GM12878 (cell line): ENCODE data around the gene AQP5. TPM values are rescaled to one million over a fixed set of nuclear protein-coding genes. Genes with fewer than 3 reads are reported as not detected.

Source experiments
- ATAC-seq: fragments of 200-7000 bp; cut with Tn5 transposase; 3 replicates; pipeline ENCODE4 v1.9.1; 2020; ENCODE audit warnings: mild to moderate bottlenecking, moderate library complexity
- BruUV-seq: library from RNA; stranded (reverse); fragments of 400-500 nt; replicated peaks from 2 replicates; lab custom pipeline; 2021; lab: Mats Ljungman, UMichigan
- CTCF ChIA-PET: fragments of 300-600 bp; sonication (Branson Sonifier 250); formaldehyde crosslinking; extraction: SDS; loops from one replicate; lab custom pipeline; 2021; ENCODE audit warnings: inconsistent platforms; lab: Yijun Ruan, JAX
- POLR2A ChIA-PET: fragments of 350-600 bp; formaldehyde crosslinking; extraction: SDS; loops from one replicate; lab custom pipeline; 2021; ENCODE audit warnings: inconsistent platforms; lab: Charles Lee
- RAD21 ChIA-PET: fragments of 300-600 bp; sonication (Branson Sonifier 250); formaldehyde crosslinking; loops from one replicate; lab custom pipeline; 2023; ENCODE audit warnings: antibody characterized with exemption; ENCODE audit not compliant: unreplicated experiment; lab: Charles Lee
- SMC1A ChIA-PET: fragments of 300-600 bp; sonication (Branson Sonifier 250); formaldehyde crosslinking; loops from one replicate; lab custom pipeline; 2023; ENCODE audit not compliant: unreplicated experiment, uncharacterized antibody; lab: Charles Lee
- DNase-seq: peaks from one replicate; pipeline ENCODE4 v3.0.0-alpha.2; 2011; ENCODE audit warnings: low read depth, low spot score
- FAIRE-seq: peaks from 3 replicates; lab custom pipeline; 2011; peaks lifted over from hg19 to GRCh38; lab: Jason Lieb, UNC
- H2AFZ ChIP-seq: 2 replicates; pipeline ENCODE4 v1.6.0; 2011; ENCODE audit warnings: low read depth, low read length, control low read depth; ENCODE audit not compliant: control insufficient read depth
- H3K27ac ChIP-seq: 2 replicates; pipeline ENCODE4 v1.5.1; 2011; ENCODE audit warnings: control low read depth; ENCODE audit not compliant: control insufficient read depth, insufficient read depth
- H3K27me3 ChIP-seq, 2 experiments: replicated peaks in 1 of 2; 2 replicates each; pipeline versions ENCODE4 v1.6.0 to v1.6.1; 2011; ENCODE audit warnings: low read length in 1 of 2; ENCODE audit not compliant: control insufficient read depth in 2 of 2, insufficient read depth in 2 of 2
- H3K36me3 ChIP-seq, 2 experiments: 2 replicates each; pipeline ENCODE4 v1.5.1; 2011; ENCODE audit warnings: low read length in 1 of 2; ENCODE audit not compliant: control insufficient read depth in 2 of 2, insufficient read depth in 2 of 2
- H3K4me1 ChIP-seq: 2 replicates; pipeline ENCODE4 v1.6.1; 2011; ENCODE audit warnings: mild to moderate bottlenecking, low read length, moderate library complexity, mixed read lengths; ENCODE audit not compliant: control insufficient read depth, insufficient read depth
- H3K4me2 ChIP-seq: 2 replicates; pipeline ENCODE4 v1.6.0; 2011; ENCODE audit warnings: control low read depth; ENCODE audit not compliant: control insufficient read depth, insufficient read depth
- H3K4me3 ChIP-seq: fragments of 200-600 bp; sonication (generic); 2 replicates; pipeline ENCODE4 v1.5.1; 2016
- H3K79me2 ChIP-seq: 2 replicates; pipeline ENCODE4 v1.6.0; 2011; ENCODE audit warnings: low read length; ENCODE audit not compliant: control insufficient read depth, insufficient read depth
- H3K9ac ChIP-seq: 2 replicates; pipeline ENCODE4 v1.8.0; 2011; ENCODE audit warnings: low read length, control low read depth, mixed read lengths; ENCODE audit not compliant: control insufficient read depth, insufficient read depth
- H3K9me3 ChIP-seq: replicated peaks from 3 replicates; pipeline ENCODE4 v1.5.1; 2011; ENCODE audit warnings: mild to moderate bottlenecking, low read length; ENCODE audit not compliant: control insufficient read depth, insufficient read depth
- H4K20me1 ChIP-seq: 2 replicates; pipeline ENCODE4 v1.6.0; 2011; ENCODE audit not compliant: control insufficient read depth, insufficient read depth
- CBFB ChIP-seq: IDR thresholded peaks from 2 replicates; pipeline ENCODE4 v1.6.1; 2016; ENCODE audit warnings: antibody characterized with exemption, low read depth
- CREM ChIP-seq: IDR thresholded peaks from 2 replicates; pipeline ENCODE4 v1.6.1; 2014; ENCODE audit warnings: antibody characterized with exemption, low read depth
- EED ChIP-seq: sonication (generic); IDR thresholded peaks from 2 replicates; pipeline ENCODE4 v1.6.1; 2016; ENCODE audit warnings: antibody characterized with exemption, low read depth
- FOXK2 ChIP-seq: fragments of 450-650 bp; IDR thresholded peaks from 2 replicates; pipeline ENCODE4 v1.6.1; 2017; ENCODE audit warnings: mild to moderate bottlenecking, moderate library complexity
- HCFC1 ChIP-seq: fragments of 150-350 bp; IDR thresholded peaks from 2 replicates; pipeline ENCODE4 v1.6.1; 2014; ENCODE audit warnings: low read length
- NRF1 ChIP-seq: conservative IDR thresholded peaks from 2 replicates; pipeline ENCODE4 v1.6.1; 2011; ENCODE audit warnings: mild to moderate bottlenecking, low read depth, low read length, improper control_type of control experiment
- USF2 ChIP-seq: IDR thresholded peaks from 2 replicates; pipeline ENCODE4 v1.6.1; 2011; ENCODE audit warnings: low read depth, low read length, improper control_type of control experiment, borderline replicate concordance
- WGBS: methylation state at CpG from one replicate; pipeline ENCODE4 v1.1.6; 2016; ENCODE audit warnings: low lambda C conversion rate; ENCODE audit not compliant: insufficient replicate concordance, insufficient coverage; ENCODE audit errors: missing lambda C conversion rate; 5-methylcytosine and 5-hydroxymethylcytosine counted together
- in situ Hi-C: fragments of 300-500 bp; cut with MboI; formaldehyde crosslinking; loops from 9 replicates; pipeline ENCODE4 v1.14.3; 2018; ENCODE audit warnings: mixed read lengths
- intact Hi-C: fragments of 100-400 bp; cut with micrococcal nuclease; formaldehyde crosslinking; loops from one replicate; pipeline ENCODE4 v1.14.2; 2022; ENCODE audit not compliant: unreplicated experiment
- polyA plus RNA-seq, 11 experiments: library from polyadenylated mRNA; depleted of rRNA in 4 of 11; unstranded in 6 of 11; stranded (reverse) in 5 of 11; fragments of >200 nt; fragmentation: Nextera tagmentation in 4 of 11; fragmentation: Illumina TruSeq in 1 of 11; extraction: Ambion mirVana in 4 of 11; extraction: Trizol in 1 of 11; gene quantifications; 1 replicate in 1 of 11; 2 replicates in 10 of 11; pipeline versions ENCODE4 v1.2.1 to v1.2.3, GENCODE V29; 2011 to 2016; ENCODE audit warnings: inconsistent platforms in 2 of 11, missing spikeins in 2 of 11, low read depth in 1 of 11
- total RNA-seq, 4 experiments: library from RNA; depleted of rRNA in 3 of 4; stranded (reverse); fragments of >200 nt in 3 of 4; fragmentation: Illumina TruSeq in 1 of 4; extraction: Trizol in 1 of 4; gene quantifications; 2 replicates each; pipeline versions ENCODE4 v1.2.1 to v1.2.3, GENCODE V29; 2013 to 2021
- TF ChIP-seq, protein P1 (sequence below), 3 experiments: IDR thresholded peaks in 2 of 3; conservative IDR thresholded peaks in 1 of 3; 2 replicates each; pipeline ENCODE4 v1.5.1; 2011; ENCODE audit warnings: low read depth in 3 of 3, low read length in 3 of 3, mild to moderate bottlenecking in 3 of 3, control low read depth in 2 of 3, moderate library complexity in 2 of 3, inconsistent platforms in 1 of 3, mixed read lengths in 1 of 3; ENCODE audit not compliant: control insufficient read depth in 2 of 3, insufficient read depth in 1 of 3; ENCODE audit errors: extremely low read depth in 1 of 3

Gene AQP5
- total and polyA plus RNA-seq, 10 of the 15 experiments (the other 5 are each of a cell fraction or from before 2014, with no cell fraction given): not detected

DNA sequence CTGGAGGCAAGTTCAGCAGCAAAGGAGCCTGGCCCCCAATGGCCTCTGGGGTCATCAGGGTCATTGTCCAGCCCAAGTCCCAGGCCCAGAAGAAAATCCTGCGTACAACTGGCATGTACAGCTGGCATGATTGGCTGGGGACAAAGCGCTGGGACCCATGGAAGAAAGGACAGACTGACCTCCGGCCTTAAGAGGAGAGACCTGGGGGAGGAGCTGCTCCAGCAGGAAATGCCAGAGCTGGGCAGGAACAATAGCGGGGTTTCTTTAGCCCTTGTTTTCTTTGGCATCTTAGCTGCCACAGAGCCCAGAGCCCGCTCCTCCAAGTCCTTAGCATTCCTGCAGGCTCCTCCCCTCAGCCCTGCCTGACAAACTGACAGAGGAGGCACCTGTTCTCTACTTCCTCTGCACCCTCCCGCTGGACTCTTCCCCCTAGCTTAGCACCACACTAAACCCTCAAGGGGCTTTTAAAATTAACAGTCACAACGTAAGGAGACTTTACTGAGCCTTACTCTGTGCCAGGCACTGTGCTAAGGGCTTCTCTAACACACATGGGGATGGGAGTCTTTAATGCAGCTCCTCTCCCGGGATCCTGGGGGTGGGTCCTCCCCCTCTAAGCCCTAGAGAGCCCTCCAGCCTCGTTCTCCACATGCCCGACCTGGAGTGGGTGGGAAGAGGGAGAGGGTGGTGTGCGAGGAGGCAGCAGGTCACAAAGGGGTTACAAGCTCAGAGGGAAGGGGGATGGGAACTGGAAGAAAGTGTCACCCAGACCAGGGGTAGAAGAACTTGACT lies 1.8 kb upstream of the AQP5 start:
- no peak overlapping the region for H3K9ac ChIP-seq
- BruUV-seq: no TSS peak
- peaks cover 6 to 33% of the 10 kb centered on the region in 2 experiments for H3K27me3 ChIP-seq
- POLR2A ChIA-PET: no interaction called here
- WGBS: 1% methylated on average over 11 of the region's 11 CpGs
- H2AFZ ChIP-seq: no peak overlapping the region
- no peaks in the 10 kb centered on the region for H4K20me1 ChIP-seq
- intact Hi-C loops: no loop called here
- no peak for DNase-seq
- TF ChIP-seq USF2: no peak
- no peak for TF ChIP-seq CREM
- no peak for TF ChIP-seq CBFB
- TF ChIP-seq NRF1: no peak
- no peak for TF ChIP-seq FOXK2
- TF ChIP-seq HCFC1: no peak
- no peak for TF ChIP-seq EED
- TF ChIP-seq, protein P1, sequence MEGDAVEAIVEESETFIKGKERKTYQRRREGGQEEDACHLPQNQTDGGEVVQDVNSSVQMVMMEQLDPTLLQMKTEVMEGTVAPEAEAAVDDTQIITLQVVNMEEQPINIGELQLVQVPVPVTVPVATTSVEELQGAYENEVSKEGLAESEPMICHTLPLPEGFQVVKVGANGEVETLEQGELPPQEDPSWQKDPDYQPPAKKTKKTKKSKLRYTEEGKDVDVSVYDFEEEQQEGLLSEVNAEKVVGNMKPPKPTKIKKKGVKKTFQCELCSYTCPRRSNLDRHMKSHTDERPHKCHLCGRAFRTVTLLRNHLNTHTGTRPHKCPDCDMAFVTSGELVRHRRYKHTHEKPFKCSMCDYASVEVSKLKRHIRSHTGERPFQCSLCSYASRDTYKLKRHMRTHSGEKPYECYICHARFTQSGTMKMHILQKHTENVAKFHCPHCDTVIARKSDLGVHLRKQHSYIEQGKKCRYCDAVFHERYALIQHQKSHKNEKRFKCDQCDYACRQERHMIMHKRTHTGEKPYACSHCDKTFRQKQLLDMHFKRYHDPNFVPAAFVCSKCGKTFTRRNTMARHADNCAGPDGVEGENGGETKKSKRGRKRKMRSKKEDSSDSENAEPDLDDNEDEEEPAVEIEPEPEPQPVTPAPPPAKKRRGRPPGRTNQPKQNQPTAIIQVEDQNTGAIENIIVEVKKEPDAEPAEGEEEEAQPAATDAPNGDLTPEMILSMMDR (IDR thresholded peaks at IDR 0.05 in 2 of 3, conservative IDR thresholded peaks at IDR 0.05 in 1 of 3; ENCODE audit: control insufficient read depth in 2 of 3, extremely low read depth in 1 of 3, insufficient read depth in 1 of 3, low read depth in 3 of 3, low read length in 3 of 3): no peak
- TF ChIP-seq, all 136 proteins: peak for 0
- no peaks in the 10 kb centered on the region for H3K79me2 ChIP-seq
- in situ Hi-C loops: no loop called here
- SMC1A ChIA-PET: no interaction called here
- H3K4me1 ChIP-seq: no peaks in the 10 kb centered on the region
- CTCF ChIA-PET: interaction anchor here (0.6 to 3.0 kb wide), 5 partner anchors 8 to 155 kb away, joined by 3 to 9 read pairs (median 3); no protein-coding TSS in a partner anchor
- no peak overlapping the region for H3K27ac ChIP-seq
- H3K9me3 ChIP-seq: no peaks in the 10 kb centered on the region; the same call in 1 of the 3 replicates
- no peaks in the 10 kb centered on the region for H3K36me3 ChIP-seq
- RAD21 ChIA-PET: no interaction called here
- H3K4me3 ChIP-seq: no peak overlapping the region
- ATAC-seq (no peak; the same call in 2 of the 3 replicates), FAIRE-seq (no peak)
- H3K4me2 ChIP-seq: no peak overlapping the region
